ENCODE measurements around the gene TMEM95. TPM values are rescaled to one million over a fixed set of nuclear protein-coding genes. Genes with fewer than 3 reads are reported as not detected.

TMEM95 gene
- polyA plus RNA-seq, 2 donors = 0.18 TPM; not detected in 1

DNA sequence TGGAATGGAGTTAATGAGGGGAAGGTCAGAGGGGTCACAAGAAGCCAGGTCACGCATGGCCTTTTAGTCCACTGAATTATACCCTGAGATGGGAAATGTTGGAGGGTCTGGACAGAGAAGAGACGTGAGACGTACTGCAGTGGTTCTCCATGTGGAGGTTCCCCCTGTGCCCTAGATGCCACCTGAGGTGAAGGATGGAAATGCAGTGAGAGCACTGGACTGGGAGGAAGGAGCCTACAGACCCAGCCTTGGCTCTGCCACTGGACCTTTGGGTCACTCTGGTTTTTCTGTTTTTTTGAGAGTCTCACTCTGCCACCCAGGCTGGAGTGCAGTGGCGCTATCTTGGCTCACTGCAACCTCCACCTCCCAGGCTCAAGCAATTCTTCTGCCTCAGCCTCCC lies 41.2 kb downstream of the TMEM95 start:
- Histone ChIP-seq H3K27ac (ENCODE audit: low read depth in 2 of 2, low read length in 1 of 2) (no peak overlapping the region), H3K27me3 (ENCODE audit: control insufficient read depth in 1 of 2, insufficient read depth in 2 of 2, low read length in 2 of 2) (no peaks in the 10 kb centered on the region), H3K4me1 (ENCODE audit: control insufficient read depth in 2 of 2, insufficient read depth in 2 of 2, low read length in 1 of 2) (peaks cover 6 to 7% of the 10 kb centered on the region in 2 donors), H3K4me3 (ENCODE audit: low read depth in 1 of 2, low read length in 2 of 2) (no peak overlapping the region), H3K9me3 (ENCODE audit: control insufficient read depth in 2 of 2, insufficient read depth in 1 of 2, low read depth in 1 of 2, low read length in 1 of 2) (no peaks in the 10 kb centered on the region), H3K36me3 (ENCODE audit: control insufficient read depth in 2 of 2, insufficient read depth in 2 of 2, low read length in 1 of 2) (peaks cover 0 to 2% of the 10 kb centered on the region in 2 donors)
- 84 to 92% methylated on average over 4 of the region's 4 CpGs for WGBS, 2 donors

DNA sequence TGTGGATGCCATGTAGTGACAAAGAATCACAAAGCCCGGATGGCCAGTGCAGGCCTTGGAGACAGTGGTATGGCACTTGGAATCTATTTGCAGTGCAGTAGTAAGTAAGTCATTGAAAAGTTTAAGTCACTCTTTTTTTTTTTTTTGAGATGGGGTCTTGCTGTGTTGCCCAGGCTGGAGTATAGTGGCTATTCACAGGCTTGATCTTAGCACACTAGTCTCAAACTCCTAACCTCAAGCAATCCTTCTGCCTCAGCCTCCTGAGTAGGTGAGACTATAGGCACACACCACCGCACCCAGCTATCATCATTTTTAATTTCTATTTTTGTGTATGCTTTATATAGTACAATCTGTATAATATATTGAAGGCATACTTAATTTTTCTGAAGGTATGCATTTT lies 43.7 kb downstream of the TMEM95 start:
- Histone ChIP-seq H3K4me1 (ENCODE audit: control insufficient read depth in 2 of 2, insufficient read depth in 2 of 2, low read length in 1 of 2) (peaks cover 3 to 6% of the 10 kb centered on the region in 2 donors), H3K9me3 (ENCODE audit: control insufficient read depth in 2 of 2, insufficient read depth in 1 of 2, low read depth in 1 of 2, low read length in 1 of 2) (no peaks in the 10 kb centered on the region), H3K4me3 (ENCODE audit: low read depth in 1 of 2, low read length in 2 of 2) (no peak overlapping the region), H3K27me3 (ENCODE audit: control insufficient read depth in 1 of 2, insufficient read depth in 2 of 2, low read length in 2 of 2) (no peaks in the 10 kb centered on the region), H3K36me3 (ENCODE audit: control insufficient read depth in 2 of 2, insufficient read depth in 2 of 2, low read length in 1 of 2) (no peaks in the 10 kb centered on the region), H3K27ac (ENCODE audit: low read depth in 2 of 2, low read length in 1 of 2) (no peak overlapping the region)
- WGBS, 2 donors = 87 to 89% methylated on average over 2 of the region's 2 CpGs

DNA sequence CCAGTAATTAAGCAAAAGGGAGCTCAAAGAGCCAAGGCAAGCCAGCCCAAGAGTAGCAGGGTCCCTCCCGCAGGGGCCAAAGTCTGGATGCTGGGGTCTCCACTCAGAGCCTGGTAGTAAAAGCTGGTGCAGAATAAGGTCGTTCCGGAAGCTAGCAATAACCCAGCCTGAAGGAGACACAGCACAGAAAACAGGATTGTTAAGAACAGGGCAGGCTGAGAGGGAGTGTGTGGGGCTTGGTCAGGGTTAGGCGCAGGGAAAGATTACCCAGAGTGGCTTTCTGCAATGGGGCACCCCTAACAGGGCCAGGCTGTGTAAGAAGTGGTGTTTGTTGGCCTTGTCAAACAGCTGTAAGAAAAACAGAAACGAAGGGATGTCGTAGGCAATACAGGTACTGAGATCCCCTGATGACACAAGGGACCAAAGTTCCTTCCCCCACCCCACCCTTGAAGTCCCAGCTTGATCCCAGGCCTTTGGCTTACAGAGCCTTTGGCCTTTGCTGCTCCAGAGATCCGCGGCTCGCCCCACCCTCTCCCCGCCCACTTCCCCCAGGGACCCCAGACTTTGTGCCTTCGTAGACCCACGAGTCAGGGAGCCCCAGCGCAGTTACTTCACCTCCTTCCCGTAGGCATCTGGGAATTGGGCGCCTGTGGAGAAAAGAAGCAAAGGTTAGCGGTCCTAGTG lies 48.2 kb downstream of the TMEM95 start:
- WGBS, 2 donors = 14 to 16% methylated on average over 16 of the region's 16 CpGs
- Histone ChIP-seq H3K4me1 (ENCODE audit: control insufficient read depth in 2 of 2, insufficient read depth in 2 of 2, low read length in 1 of 2) (peaks cover 2 to 6% of the 10 kb centered on the region in 2 donors), H3K27ac (ENCODE audit: low read depth in 2 of 2, low read length in 1 of 2) (peak overlapping the region; percentile 79 to 98), H3K9me3 (ENCODE audit: control insufficient read depth in 2 of 2, insufficient read depth in 1 of 2, low read depth in 1 of 2, low read length in 1 of 2) (no peaks in the 10 kb centered on the region), H3K36me3 (ENCODE audit: control insufficient read depth in 2 of 2, insufficient read depth in 2 of 2, low read length in 1 of 2) (no peaks in the 10 kb centered on the region), H3K27me3 (ENCODE audit: control insufficient read depth in 1 of 2, insufficient read depth in 2 of 2, low read length in 2 of 2) (no peaks in the 10 kb centered on the region), H3K4me3 (ENCODE audit: low read depth in 1 of 2, low read length in 2 of 2) (peak overlapping the region; percentile 66 to 70)

DNA sequence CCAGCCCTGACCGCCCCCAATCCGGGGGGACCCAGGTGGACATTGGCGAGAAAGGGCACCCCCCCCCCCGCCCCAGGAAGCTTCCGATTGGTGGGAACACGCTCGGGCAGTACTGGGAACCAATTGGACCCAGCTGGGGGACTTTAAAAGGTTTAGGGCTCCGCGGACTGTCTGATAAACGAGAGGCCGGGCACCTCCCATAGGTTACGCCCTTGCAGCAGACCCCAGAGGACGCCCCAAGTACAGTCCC lies 48.7 kb downstream of the TMEM95 start:
- Histone ChIP-seq H3K36me3 (ENCODE audit: control insufficient read depth in 2 of 2, insufficient read depth in 2 of 2, low read length in 1 of 2) (peaks cover 0 to 2% of the 10 kb centered on the region in 2 donors), H3K9me3 (ENCODE audit: control insufficient read depth in 2 of 2, insufficient read depth in 1 of 2, low read depth in 1 of 2, low read length in 1 of 2) (no peaks in the 10 kb centered on the region), H3K4me1 (ENCODE audit: control insufficient read depth in 2 of 2, insufficient read depth in 2 of 2, low read length in 1 of 2) (peaks cover 2 to 6% of the 10 kb centered on the region in 2 donors), H3K4me3 (ENCODE audit: low read depth in 1 of 2, low read length in 2 of 2) (peak overlapping the region; percentile 66 to 70), H3K27ac (ENCODE audit: low read depth in 2 of 2, low read length in 1 of 2) (peak overlapping the region; percentile 79 to 98), H3K27me3 (ENCODE audit: control insufficient read depth in 1 of 2, insufficient read depth in 2 of 2, low read length in 2 of 2) (no peaks in the 10 kb centered on the region)
- WGBS, 2 donors = 1% methylated on average over 13 of the region's 13 CpGs

DNA sequence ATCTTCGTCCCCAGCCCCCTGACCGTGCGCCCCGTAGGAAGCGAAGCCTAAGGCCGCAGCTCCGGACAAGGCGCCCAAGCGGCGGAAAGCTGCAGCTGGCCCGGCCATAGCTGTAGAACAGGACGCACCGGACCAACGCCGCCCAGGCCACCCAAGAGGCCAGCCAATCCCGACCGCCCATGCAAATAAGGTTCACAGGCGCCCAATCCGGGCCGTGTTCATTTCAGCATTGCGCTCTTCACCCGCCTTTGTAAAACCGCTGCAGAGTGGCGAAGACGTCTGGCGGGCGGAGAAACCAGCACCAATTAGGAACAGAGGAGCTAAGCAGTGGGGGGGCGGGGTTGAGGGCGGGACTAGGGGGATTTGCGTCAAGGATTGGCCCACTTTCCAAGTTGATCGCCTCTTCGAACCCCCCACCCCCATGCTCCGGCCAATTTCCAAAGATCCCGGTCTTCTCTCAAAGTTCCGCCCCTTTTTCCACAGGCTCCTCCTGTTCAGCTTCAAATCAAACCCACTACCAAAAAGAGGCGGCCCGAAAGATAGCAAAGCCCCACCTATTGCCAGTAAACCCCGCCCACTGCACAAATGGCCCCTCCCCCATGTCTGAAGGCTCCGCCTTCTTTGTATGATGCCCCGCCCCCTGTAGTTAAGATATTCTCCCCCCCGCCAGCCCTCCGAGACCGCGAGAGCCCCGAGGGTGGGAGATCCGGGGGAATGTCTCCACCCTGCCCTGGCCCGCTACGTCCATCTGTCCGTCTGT lies 49.2 kb downstream of the TMEM95 start, which contains the start of gene TMEM256:
TSS of gene TMEM256 (minus strand) at position 121 of the 760 bp plus-strand sequence. CDS start at position 108, 13 bp downstream.
- peak within 1 kb of the TSS; percentile 66 to 70 for H3K4me3 ChIP-seq (ENCODE audit: low read depth in 1 of 2, low read length in 2 of 2)
- H3K4me1 ChIP-seq (ENCODE audit: control insufficient read depth in 2 of 2, insufficient read depth in 2 of 2, low read length in 1 of 2) = peaks cover 2 to 6% of the 10 kb centered on the region in 2 donors
- 1% methylated on average over 49 of the region's 49 CpGs for WGBS, 2 donors
- peak within 1 kb of the TSS; percentile 80 to 98 for H3K27ac ChIP-seq (ENCODE audit: low read depth in 2 of 2, low read length in 1 of 2)
- H3K27me3 ChIP-seq (ENCODE audit: control insufficient read depth in 1 of 2, insufficient read depth in 2 of 2, low read length in 2 of 2) = no peaks in the 10 kb centered on the region
- H3K9me3 ChIP-seq (ENCODE audit: control insufficient read depth in 2 of 2, insufficient read depth in 1 of 2, low read depth in 1 of 2, low read length in 1 of 2) = no peaks in the 10 kb centered on the region
- peaks cover 0 to 4% of the 10 kb centered on the region in 2 donors for H3K36me3 ChIP-seq (ENCODE audit: control insufficient read depth in 2 of 2, insufficient read depth in 2 of 2, low read length in 1 of 2)

DNA sequence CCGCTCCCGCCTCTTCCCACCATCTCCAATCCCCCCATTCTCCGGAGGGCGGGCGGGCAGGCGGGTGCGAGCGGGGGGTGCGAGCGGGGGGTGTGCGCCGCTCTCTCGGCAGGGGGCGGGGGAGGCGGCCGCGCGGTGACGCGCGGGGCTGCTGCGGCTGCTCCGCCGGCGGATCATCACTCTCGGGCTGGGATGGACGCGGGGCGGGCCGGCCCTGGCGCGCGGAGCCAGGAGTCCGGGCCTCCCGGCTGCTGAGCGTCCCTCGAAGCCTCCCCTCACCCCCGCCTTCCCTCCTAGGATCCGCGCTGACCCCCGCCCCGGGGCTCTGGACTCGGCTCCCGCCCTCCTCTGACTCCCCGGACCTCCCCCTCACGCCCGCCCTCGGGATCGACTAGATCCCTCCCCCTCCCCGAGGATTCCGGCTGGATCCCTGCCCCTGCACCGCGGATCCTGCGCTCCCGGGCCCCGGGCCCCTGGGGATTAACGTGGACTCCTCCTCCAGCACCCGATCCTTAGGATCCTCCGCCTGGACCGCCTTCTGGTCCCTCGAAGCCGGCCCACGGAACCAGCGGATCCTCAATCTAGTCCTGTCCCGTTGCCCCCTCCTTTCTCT lies 49.9 kb downstream of the TMEM95 start:
- no peaks in the 10 kb centered on the region for H3K9me3 ChIP-seq (ENCODE audit: control insufficient read depth in 2 of 2, insufficient read depth in 1 of 2, low read depth in 1 of 2, low read length in 1 of 2)
- H3K4me1 ChIP-seq (ENCODE audit: control insufficient read depth in 2 of 2, insufficient read depth in 2 of 2, low read length in 1 of 2) = peaks cover 2 to 6% of the 10 kb centered on the region in 2 donors
- 1 to 2% methylated on average over 39 to 65 of the region's 65 CpGs for WGBS, 2 donors
- no peaks in the 10 kb centered on the region for H3K27me3 ChIP-seq (ENCODE audit: control insufficient read depth in 1 of 2, insufficient read depth in 2 of 2, low read length in 2 of 2)
- peak overlapping the region; percentile 80 to 89 for H3K27ac ChIP-seq (ENCODE audit: low read depth in 2 of 2, low read length in 1 of 2)
- peak overlapping the region; percentile 66 to 70 for H3K4me3 ChIP-seq (ENCODE audit: low read depth in 1 of 2, low read length in 2 of 2)
- H3K36me3 ChIP-seq (ENCODE audit: control insufficient read depth in 2 of 2, insufficient read depth in 2 of 2, low read length in 1 of 2) = peaks cover 0 to 7% of the 10 kb centered on the region in 2 donors

DNA sequence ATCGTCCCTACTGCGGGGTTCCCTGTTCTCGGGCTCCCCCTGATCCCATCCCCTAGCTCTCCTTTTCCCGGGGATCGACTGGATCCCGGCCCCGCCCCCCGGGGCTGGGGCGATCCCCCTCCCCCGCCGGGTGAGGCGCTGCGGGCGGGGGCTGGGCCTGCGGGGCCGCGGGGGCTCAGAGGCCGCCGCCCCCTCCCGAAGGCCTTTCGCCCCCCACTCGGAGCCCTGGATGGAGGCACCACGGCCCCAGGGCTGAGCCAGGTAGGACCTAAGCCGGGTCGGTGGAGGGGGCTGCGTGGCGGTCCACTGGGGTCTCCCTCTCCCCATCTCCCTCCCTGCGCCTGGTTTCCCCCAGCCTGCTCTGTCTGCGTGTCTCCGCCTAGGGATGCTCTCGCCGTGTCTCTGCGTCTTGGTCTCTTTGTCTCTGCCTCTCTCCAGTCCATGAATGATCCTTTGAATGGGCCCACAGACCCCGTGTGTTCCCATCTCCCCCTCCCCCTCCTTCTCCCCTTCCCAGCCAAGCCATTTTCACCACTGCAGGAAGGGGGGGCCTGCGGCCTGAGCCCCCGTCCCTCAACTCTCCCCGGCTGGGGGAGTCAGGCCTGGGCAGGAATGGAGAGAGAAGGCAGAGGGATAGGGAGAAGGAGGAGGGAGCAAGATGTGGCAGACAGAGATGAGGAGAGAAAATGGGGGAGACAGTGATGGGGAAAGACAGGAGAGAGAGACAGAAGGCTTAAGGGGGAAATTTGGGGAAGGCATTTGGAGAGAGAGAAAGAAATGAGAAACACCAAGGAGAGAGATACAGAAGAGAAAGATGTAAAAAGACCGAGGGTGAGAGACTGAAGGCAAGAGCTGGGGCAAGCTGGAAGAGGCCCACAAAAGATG lies 50.6 kb downstream of the TMEM95 start:
- H3K27ac ChIP-seq (ENCODE audit: low read depth in 2 of 2, low read length in 1 of 2) = peak overlapping the region; percentile 80 to 89
- no peaks in the 10 kb centered on the region for H3K27me3 ChIP-seq (ENCODE audit: control insufficient read depth in 1 of 2, insufficient read depth in 2 of 2, low read length in 2 of 2)
- peak overlapping the region; percentile 66 to 70 for H3K4me3 ChIP-seq (ENCODE audit: low read depth in 1 of 2, low read length in 2 of 2)
- peaks cover 2 to 6% of the 10 kb centered on the region in 2 donors for H3K4me1 ChIP-seq (ENCODE audit: control insufficient read depth in 2 of 2, insufficient read depth in 2 of 2, low read length in 1 of 2)
- 10 to 12% methylated on average over 30 to 38 of the region's 38 CpGs for WGBS, 2 donors
- peaks cover 0 to 7% of the 10 kb centered on the region in 2 donors for H3K36me3 ChIP-seq (ENCODE audit: control insufficient read depth in 2 of 2, insufficient read depth in 2 of 2, low read length in 1 of 2)
- H3K9me3 ChIP-seq (ENCODE audit: control insufficient read depth in 2 of 2, insufficient read depth in 1 of 2, low read depth in 1 of 2, low read length in 1 of 2) = no peaks in the 10 kb centered on the region

DNA sequence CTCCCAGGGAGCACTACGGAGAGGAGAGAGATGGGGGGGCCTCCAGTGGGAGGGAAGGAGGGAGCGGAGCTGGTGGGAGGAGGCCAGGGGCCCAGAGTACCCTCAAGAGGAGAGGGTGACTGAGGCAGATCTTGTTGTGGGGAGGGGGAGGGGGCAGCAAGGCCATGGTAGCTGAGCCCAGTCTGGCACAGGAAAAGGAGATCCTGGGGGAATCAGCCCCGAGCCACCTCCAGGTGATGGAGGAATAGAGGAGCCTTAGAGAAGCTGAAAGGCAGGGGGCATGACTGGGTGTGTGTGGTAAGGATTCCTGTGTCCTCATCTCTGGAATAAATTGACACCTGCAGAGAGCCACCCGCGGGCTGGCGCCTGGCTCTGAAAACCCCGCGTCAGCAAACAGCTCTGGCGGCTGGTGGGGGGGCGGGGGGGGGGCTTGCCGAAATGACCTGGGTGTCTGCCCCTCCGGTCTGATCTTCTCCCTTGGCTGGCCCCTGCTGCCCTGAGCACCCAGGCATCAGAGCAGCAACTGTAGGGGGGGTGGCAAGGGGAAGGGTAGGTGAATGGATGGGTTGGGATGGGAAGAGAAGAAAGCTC lies 51.4 kb downstream of the TMEM95 start:
- H3K9me3 ChIP-seq (ENCODE audit: control insufficient read depth in 2 of 2, insufficient read depth in 1 of 2, low read depth in 1 of 2, low read length in 1 of 2) = no peaks in the 10 kb centered on the region
- no peaks in the 10 kb centered on the region for H3K27me3 ChIP-seq (ENCODE audit: control insufficient read depth in 1 of 2, insufficient read depth in 2 of 2, low read length in 2 of 2)
- no peak overlapping the region for H3K27ac ChIP-seq (ENCODE audit: low read depth in 2 of 2, low read length in 1 of 2)
- peaks cover 2 to 6% of the 10 kb centered on the region in 2 donors for H3K4me1 ChIP-seq (ENCODE audit: control insufficient read depth in 2 of 2, insufficient read depth in 2 of 2, low read length in 1 of 2)
- H3K4me3 ChIP-seq (ENCODE audit: low read depth in 1 of 2, low read length in 2 of 2) = no peak overlapping the region
- 56 to 58% methylated on average over 12 of the region's 12 CpGs for WGBS, 2 donors
- H3K36me3 ChIP-seq (ENCODE audit: control insufficient read depth in 2 of 2, insufficient read depth in 2 of 2, low read length in 1 of 2) = peaks cover 0 to 7% of the 10 kb centered on the region in 2 donors

Measured in esophagus (tissue), 2 donors.